ENCODE measurements around the gene BCL11A. TPM values are rescaled to one million over a fixed set of nuclear protein-coding genes. Genes with fewer than 3 reads are reported as not detected.

Gene BCL11A
- total and polyA plus RNA-seq, 4 donors, result 0.08 to 8.5 (median 0.47) TPM

DNA sequence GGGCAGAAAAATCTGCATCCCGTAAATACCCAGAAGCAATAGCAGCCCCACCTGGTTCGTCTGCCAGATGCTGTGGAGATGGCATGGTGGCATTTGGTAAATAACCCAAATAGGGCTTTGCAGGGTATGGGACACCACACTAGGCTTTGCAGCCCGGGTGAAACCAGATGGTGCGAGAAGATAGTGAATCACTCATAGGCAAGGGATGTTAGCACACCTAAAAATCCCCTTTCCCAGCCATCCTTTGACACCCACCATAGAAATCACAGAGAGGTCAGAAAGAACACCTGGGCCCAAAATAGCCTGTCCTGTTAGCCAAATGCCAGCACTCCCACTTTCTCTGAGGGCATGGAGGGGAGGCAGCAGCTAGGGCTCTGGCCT is 47.6 kb downstream of the BCL11A start:
- H3K4me1 ChIP-seq (ENCODE audit: control insufficient read depth in 4 of 4, insufficient read depth in 4 of 4, low read length in 3 of 4), result no peaks in the 10 kb centered on the region
- H3K27ac ChIP-seq (ENCODE audit: low read depth in 1 of 2, low read length in 2 of 2), result no peak overlapping the region
- H3K36me3 ChIP-seq (ENCODE audit: control insufficient read depth in 4 of 4, insufficient read depth in 3 of 4, low read depth in 1 of 4, low read length in 3 of 4), result no peaks in the 10 kb centered on the region
- 88% methylated on average over 4 of the region's 4 CpGs for WGBS
- no peaks in the 10 kb centered on the region for H3K27me3 ChIP-seq (ENCODE audit: control insufficient read depth in 4 of 4, insufficient read depth in 4 of 4, low read length in 3 of 4)
- TF ChIP-seq, protein P1, sequence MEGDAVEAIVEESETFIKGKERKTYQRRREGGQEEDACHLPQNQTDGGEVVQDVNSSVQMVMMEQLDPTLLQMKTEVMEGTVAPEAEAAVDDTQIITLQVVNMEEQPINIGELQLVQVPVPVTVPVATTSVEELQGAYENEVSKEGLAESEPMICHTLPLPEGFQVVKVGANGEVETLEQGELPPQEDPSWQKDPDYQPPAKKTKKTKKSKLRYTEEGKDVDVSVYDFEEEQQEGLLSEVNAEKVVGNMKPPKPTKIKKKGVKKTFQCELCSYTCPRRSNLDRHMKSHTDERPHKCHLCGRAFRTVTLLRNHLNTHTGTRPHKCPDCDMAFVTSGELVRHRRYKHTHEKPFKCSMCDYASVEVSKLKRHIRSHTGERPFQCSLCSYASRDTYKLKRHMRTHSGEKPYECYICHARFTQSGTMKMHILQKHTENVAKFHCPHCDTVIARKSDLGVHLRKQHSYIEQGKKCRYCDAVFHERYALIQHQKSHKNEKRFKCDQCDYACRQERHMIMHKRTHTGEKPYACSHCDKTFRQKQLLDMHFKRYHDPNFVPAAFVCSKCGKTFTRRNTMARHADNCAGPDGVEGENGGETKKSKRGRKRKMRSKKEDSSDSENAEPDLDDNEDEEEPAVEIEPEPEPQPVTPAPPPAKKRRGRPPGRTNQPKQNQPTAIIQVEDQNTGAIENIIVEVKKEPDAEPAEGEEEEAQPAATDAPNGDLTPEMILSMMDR (IDR thresholded peaks at IDR 0.05; ENCODE audit: low read depth, low read length, missing input control), result no peak
- no peak for TF ChIP-seq FOXA2 (IDR thresholded peaks at IDR 0.05)
- no peak for TF ChIP-seq JUND (IDR thresholded peaks at IDR 0.05)
- TF ChIP-seq YY1 (IDR thresholded peaks at IDR 0.05), result no peak
- TF ChIP-seq FOXA1 (IDR thresholded peaks at IDR 0.05), result no peak
- TF ChIP-seq GABPA (IDR thresholded peaks at IDR 0.05 in 1 of 2, conservative IDR thresholded peaks at IDR 0.05 in 1 of 2), result no peak
- TF ChIP-seq TAF1 (conservative IDR thresholded peaks at IDR 0.05), result no peak
- no peak for TF ChIP-seq HNF4G (IDR thresholded peaks at IDR 0.05)
- TF ChIP-seq RAD21 (IDR thresholded peaks at IDR 0.05), result no peak
- TF ChIP-seq, protein P2, sequence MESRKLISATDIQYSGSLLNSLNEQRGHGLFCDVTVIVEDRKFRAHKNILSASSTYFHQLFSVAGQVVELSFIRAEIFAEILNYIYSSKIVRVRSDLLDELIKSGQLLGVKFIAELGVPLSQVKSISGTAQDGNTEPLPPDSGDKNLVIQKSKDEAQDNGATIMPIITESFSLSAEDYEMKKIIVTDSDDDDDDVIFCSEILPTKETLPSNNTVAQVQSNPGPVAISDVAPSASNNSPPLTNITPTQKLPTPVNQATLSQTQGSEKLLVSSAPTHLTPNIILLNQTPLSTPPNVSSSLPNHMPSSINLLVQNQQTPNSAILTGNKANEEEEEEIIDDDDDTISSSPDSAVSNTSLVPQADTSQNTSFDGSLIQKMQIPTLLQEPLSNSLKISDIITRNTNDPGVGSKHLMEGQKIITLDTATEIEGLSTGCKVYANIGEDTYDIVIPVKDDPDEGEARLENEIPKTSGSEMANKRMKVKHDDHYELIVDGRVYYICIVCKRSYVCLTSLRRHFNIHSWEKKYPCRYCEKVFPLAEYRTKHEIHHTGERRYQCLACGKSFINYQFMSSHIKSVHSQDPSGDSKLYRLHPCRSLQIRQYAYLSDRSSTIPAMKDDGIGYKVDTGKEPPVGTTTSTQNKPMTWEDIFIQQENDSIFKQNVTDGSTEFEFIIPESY (IDR thresholded peaks at IDR 0.05), result no peak
- TF ChIP-seq HNF4A (conservative IDR thresholded peaks at IDR 0.05), result no peak
- no peak for TF ChIP-seq SP1 (IDR thresholded peaks at IDR 0.05)
- H3K4me3 ChIP-seq (ENCODE audit: low read depth in 1 of 3, low read length in 3 of 3), result no peak overlapping the region
- H3K9me3 ChIP-seq (ENCODE audit: control insufficient read depth in 4 of 4, low read length in 3 of 4), result no peaks in the 10 kb centered on the region
- no peak for DNase-seq (ENCODE audit: low spot score)
- no peak overlapping the region for H3K9ac ChIP-seq (ENCODE audit: low read depth in 1 of 2, low read length in 2 of 2)

DNA sequence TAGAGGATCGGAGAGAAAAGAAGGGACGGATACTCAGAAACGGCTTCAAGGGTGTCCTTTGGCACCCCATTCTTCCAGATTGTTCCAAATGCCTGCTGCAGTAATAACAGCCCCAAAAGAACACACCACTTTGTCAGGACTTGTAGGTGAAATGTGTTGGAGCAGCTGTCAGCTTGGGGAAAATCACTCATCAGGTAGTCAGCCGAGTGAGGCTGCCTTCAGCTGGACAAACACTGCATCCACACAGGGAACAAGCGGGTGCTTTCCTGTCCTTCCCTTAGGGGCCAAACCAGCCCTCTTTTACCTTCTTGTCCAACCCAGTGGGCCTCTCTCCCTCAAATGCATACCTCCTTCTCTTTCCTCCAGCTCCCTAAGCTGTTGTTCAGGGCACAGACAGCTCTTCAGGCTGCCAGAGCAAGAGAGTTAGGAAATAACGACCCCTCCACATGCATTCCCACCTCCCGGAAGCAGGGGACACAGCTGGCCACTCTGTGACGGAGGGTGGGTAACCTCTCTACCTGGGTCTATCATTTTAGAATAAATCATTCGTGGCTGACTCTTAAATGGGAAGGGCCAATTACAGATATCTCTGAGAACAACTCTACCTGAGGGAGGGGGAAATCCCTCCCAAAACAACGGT is 48.1 kb downstream of the BCL11A start:
- no peak overlapping the region for H3K27ac ChIP-seq (ENCODE audit: low read depth in 1 of 2, low read length in 2 of 2)
- no peaks in the 10 kb centered on the region for H3K27me3 ChIP-seq (ENCODE audit: control insufficient read depth in 4 of 4, insufficient read depth in 4 of 4, low read length in 3 of 4)
- 82% methylated on average over 10 of the region's 10 CpGs for WGBS
- no peaks in the 10 kb centered on the region for H3K4me1 ChIP-seq (ENCODE audit: control insufficient read depth in 4 of 4, insufficient read depth in 4 of 4, low read length in 3 of 4)
- no peaks in the 10 kb centered on the region for H3K9me3 ChIP-seq (ENCODE audit: control insufficient read depth in 4 of 4, low read length in 3 of 4)
- H3K9ac ChIP-seq (ENCODE audit: low read depth in 1 of 2, low read length in 2 of 2), result no peak overlapping the region
- DNase-seq (ENCODE audit: low spot score), result no peak
- no peaks in the 10 kb centered on the region for H3K36me3 ChIP-seq (ENCODE audit: control insufficient read depth in 4 of 4, insufficient read depth in 3 of 4, low read depth in 1 of 4, low read length in 3 of 4)
- H3K4me3 ChIP-seq (ENCODE audit: low read depth in 1 of 3, low read length in 3 of 3), result no peak overlapping the region
- no peak for TF ChIP-seq JUND (IDR thresholded peaks at IDR 0.05)
- TF ChIP-seq RXRA (IDR thresholded peaks at IDR 0.05), result no peak
- TF ChIP-seq, protein P3, sequence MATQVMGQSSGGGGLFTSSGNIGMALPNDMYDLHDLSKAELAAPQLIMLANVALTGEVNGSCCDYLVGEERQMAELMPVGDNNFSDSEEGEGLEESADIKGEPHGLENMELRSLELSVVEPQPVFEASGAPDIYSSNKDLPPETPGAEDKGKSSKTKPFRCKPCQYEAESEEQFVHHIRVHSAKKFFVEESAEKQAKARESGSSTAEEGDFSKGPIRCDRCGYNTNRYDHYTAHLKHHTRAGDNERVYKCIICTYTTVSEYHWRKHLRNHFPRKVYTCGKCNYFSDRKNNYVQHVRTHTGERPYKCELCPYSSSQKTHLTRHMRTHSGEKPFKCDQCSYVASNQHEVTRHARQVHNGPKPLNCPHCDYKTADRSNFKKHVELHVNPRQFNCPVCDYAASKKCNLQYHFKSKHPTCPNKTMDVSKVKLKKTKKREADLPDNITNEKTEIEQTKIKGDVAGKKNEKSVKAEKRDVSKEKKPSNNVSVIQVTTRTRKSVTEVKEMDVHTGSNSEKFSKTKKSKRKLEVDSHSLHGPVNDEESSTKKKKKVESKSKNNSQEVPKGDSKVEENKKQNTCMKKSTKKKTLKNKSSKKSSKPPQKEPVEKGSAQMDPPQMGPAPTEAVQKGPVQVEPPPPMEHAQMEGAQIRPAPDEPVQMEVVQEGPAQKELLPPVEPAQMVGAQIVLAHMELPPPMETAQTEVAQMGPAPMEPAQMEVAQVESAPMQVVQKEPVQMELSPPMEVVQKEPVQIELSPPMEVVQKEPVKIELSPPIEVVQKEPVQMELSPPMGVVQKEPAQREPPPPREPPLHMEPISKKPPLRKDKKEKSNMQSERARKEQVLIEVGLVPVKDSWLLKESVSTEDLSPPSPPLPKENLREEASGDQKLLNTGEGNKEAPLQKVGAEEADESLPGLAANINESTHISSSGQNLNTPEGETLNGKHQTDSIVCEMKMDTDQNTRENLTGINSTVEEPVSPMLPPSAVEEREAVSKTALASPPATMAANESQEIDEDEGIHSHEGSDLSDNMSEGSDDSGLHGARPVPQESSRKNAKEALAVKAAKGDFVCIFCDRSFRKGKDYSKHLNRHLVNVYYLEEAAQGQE (IDR thresholded peaks at IDR 0.05), result no peak
- TF ChIP-seq, protein P1 (IDR thresholded peaks at IDR 0.05; ENCODE audit: low read depth, low read length, missing input control), result no peak
- no peak for TF ChIP-seq FOXA2 (IDR thresholded peaks at IDR 0.05)
- no peak for TF ChIP-seq GABPA (IDR thresholded peaks at IDR 0.05 in 1 of 2, conservative IDR thresholded peaks at IDR 0.05 in 1 of 2)
- TF ChIP-seq TAF1 (conservative IDR thresholded peaks at IDR 0.05), result no peak
- TF ChIP-seq EGR1 (IDR thresholded peaks at IDR 0.05; ENCODE audit: low read depth in 2 of 2), result no peak
- no peak for TF ChIP-seq RAD21 (IDR thresholded peaks at IDR 0.05)
- TF ChIP-seq HNF4A (conservative IDR thresholded peaks at IDR 0.05), result no peak
- no peak for TF ChIP-seq YY1 (IDR thresholded peaks at IDR 0.05)
- TF ChIP-seq FOXA1 (IDR thresholded peaks at IDR 0.05), result no peak
- no peak for TF ChIP-seq SP1 (IDR thresholded peaks at IDR 0.05)
- no peak for TF ChIP-seq NR2F2 (IDR thresholded peaks at IDR 0.05)
- TF ChIP-seq, protein P2 (IDR thresholded peaks at IDR 0.05), result no peak

Measured in liver (tissue), 9 donors.